HCT116 (cell line): ENCODE data around the gene RAPGEFL1. TPM values are rescaled to one million over a fixed set of nuclear protein-coding genes. Genes with fewer than 3 reads are reported as not detected.

Source experiments
- ATAC-seq: fragments of 200-7000 bp; cut with Tn5 transposase; 2 replicates; pipeline ENCODE4 v1.9.1; 2020; ENCODE audit warnings: mild to moderate bottlenecking, moderate library complexity
- BruUV-seq: library from RNA; stranded (reverse); fragments of 400-500 nt; replicated peaks from 2 replicates; lab custom pipeline; 2021; lab: Mats Ljungman, UMichigan
- CTCF ChIA-PET: fragments of 300-600 bp; sonication (Branson Sonifier 250); formaldehyde crosslinking; loops from one replicate; lab custom pipeline; 2021; ENCODE audit warnings: antibody characterized with exemption; lab: Charles Lee
- POLR2A ChIA-PET: fragments of 300-600, 350-600 bp; sonication (Branson Sonifier 250); formaldehyde crosslinking; loops from one replicate; lab custom pipeline; 2021; ENCODE audit warnings: antibody characterized with exemption; lab: Charles Lee
- RAD21 ChIA-PET, 2 experiments: fragments of 300-600 bp; sonication (Branson Sonifier 250); formaldehyde crosslinking; loops; one replicate each; lab custom pipeline; 2023; ENCODE audit warnings: low total read pairs in 2 of 2; ENCODE audit not compliant: uncharacterized antibody in 2 of 2, unreplicated experiment in 2 of 2, low non-redundant PET in 1 of 2; lab: Charles Lee
- DNase-seq: peaks from one replicate; pipeline ENCODE4 v3.0.0-alpha.2; 2010; ENCODE audit warnings: low read depth, low spot score
- H2AFZ ChIP-seq: fragments of 200-600 bp; shearing (Covaris generic), sonication (generic); 2 replicates; pipeline ENCODE4 v1.6.1; 2017; ENCODE audit warnings: low read depth, mixed run types, mixed read lengths, antibody characterized with exemption, low read length; ENCODE audit not compliant: poor library complexity, severe bottlenecking
- H3K27ac ChIP-seq: 2 replicates; pipeline ENCODE4 v1.5.1; 2012; ENCODE audit warnings: low read depth, low read length
- H3K27me3 ChIP-seq: fragments of 200-600 bp; sonication (generic); 2 replicates; pipeline ENCODE4 v1.6.1; 2016; ENCODE audit warnings: mixed run types, low read length, mixed read lengths; ENCODE audit not compliant: insufficient read depth
- H3K36me3 ChIP-seq, 2 experiments: fragments of 200-500 bp in 1 of 2; fragments of 200-600 bp in 1 of 2; sonication (Bioruptor generic) in 1 of 2; sonication (generic) in 1 of 2; 2 replicates each; pipeline versions ENCODE4 v1.5.1 to v1.6.1; 2014 to 2016; ENCODE audit warnings: low read length in 2 of 2, inconsistent platforms in 1 of 2, mixed read lengths in 1 of 2, mixed run types in 1 of 2; ENCODE audit not compliant: insufficient read depth in 2 of 2, control insufficient read depth in 1 of 2
- H3K4me1 ChIP-seq, 2 experiments: fragments of 200-600 bp in 1 of 2; sonication (generic) in 1 of 2; 2 replicates each; pipeline versions ENCODE4 v1.5.1 to v1.6.1; 2012 to 2017; ENCODE audit warnings: low read length in 2 of 2, inconsistent platforms in 1 of 2, mild to moderate bottlenecking in 1 of 2, mixed read lengths in 1 of 2, mixed run types in 1 of 2, moderate library complexity in 1 of 2; ENCODE audit not compliant: insufficient read depth in 2 of 2, control insufficient read depth in 1 of 2
- H3K4me2 ChIP-seq: fragments of 200-600 bp; sonication (generic); 2 replicates; pipeline ENCODE4 v1.6.1; 2017; ENCODE audit warnings: mixed run types, low read length, mixed read lengths
- H3K4me3 ChIP-seq, 2 experiments: fragments of 200-600 bp in 1 of 2; sonication (generic) in 1 of 2; replicated peaks in 1 of 2; 2 replicates each; pipeline ENCODE4 v1.5.1; 2011 to 2016; ENCODE audit warnings: low read length in 2 of 2, control low read depth in 1 of 2, low read depth in 1 of 2, mild to moderate bottlenecking in 1 of 2, mixed read lengths in 1 of 2, mixed run types in 1 of 2
- H3K79me2 ChIP-seq: fragments of 200-600 bp; sonication (generic); 2 replicates; pipeline ENCODE4 v1.6.1; 2017; ENCODE audit warnings: mild to moderate bottlenecking, mixed run types, low read length, moderate library complexity, mixed read lengths; ENCODE audit not compliant: insufficient read depth
- H3K9ac ChIP-seq: fragments of 200-600 bp; sonication (generic); 2 replicates; pipeline ENCODE4 v1.6.1; 2016; ENCODE audit warnings: low read length, mixed read lengths
- H3K9me2 ChIP-seq: fragments of 200-600 bp; sonication (generic), shearing (Covaris generic); 2 replicates; pipeline ENCODE4 v1.6.1; 2017; ENCODE audit warnings: mixed run types, mild to moderate bottlenecking, moderate library complexity; ENCODE audit not compliant: insufficient read depth
- H3K9me3 ChIP-seq, 2 experiments: fragments of 200-500 bp in 1 of 2; fragments of 200-600 bp in 1 of 2; sonication (Bioruptor generic) in 1 of 2; sonication (generic) in 1 of 2; 2 replicates each; pipeline ENCODE4 v1.6.1; 2014 to 2017; ENCODE audit warnings: low read length in 2 of 2, mixed read lengths in 2 of 2, inconsistent platforms in 1 of 2, low read depth in 1 of 2, mild to moderate bottlenecking in 1 of 2, mixed run types in 1 of 2, moderate library complexity in 1 of 2; ENCODE audit not compliant: control insufficient read depth in 1 of 2, insufficient read depth in 1 of 2
- H4K20me1 ChIP-seq: fragments of 200-600 bp; sonication (generic), shearing (Covaris generic); 2 replicates; pipeline ENCODE4 v1.6.1; 2017; ENCODE audit warnings: mixed run types, mild to moderate bottlenecking, moderate library complexity; ENCODE audit not compliant: insufficient read depth
- CEBPB ChIP-seq: IDR thresholded peaks from 2 replicates; pipeline ENCODE4 v1.6.1; 2012; ENCODE audit warnings: low read depth
- EGR1 ChIP-seq: IDR thresholded peaks from 2 replicates; pipeline ENCODE4 v1.6.1; 2012; ENCODE audit warnings: low read depth
- EZH2 ChIP-seq: fragments of 200-600 bp; sonication (generic); IDR thresholded peaks from 2 replicates; pipeline ENCODE4 v1.6.1; 2017; ENCODE audit warnings: antibody characterized with exemption, mixed run types
- EZH2phosphoT487 ChIP-seq: fragments of 200-600 bp; IDR thresholded peaks from 2 replicates; pipeline ENCODE4 v1.6.1; 2018; ENCODE audit warnings: antibody characterized with exemption, borderline replicate concordance
- POLR2A ChIP-seq: IDR thresholded peaks from 2 replicates; pipeline ENCODE4 v1.7.0; 2011; ENCODE audit warnings: borderline replicate concordance; ENCODE audit not compliant: insufficient read depth, insufficient read length; ENCODE audit errors: extremely low read depth
- RAD21 ChIP-seq: IDR thresholded peaks from 2 replicates; pipeline ENCODE4 v1.6.1; 2012; ENCODE audit warnings: low read depth, mild to moderate bottlenecking
- ZFX ChIP-seq: fragments of 450-650 bp; IDR thresholded peaks from 2 replicates; pipeline ENCODE4 v1.6.1; 2017
- ZNF274 ChIP-seq: fragments of 200-500 bp; sonication (Bioruptor generic); IDR thresholded peaks from 2 replicates; pipeline ENCODE4 v1.6.1; 2014; ENCODE audit warnings: mild to moderate bottlenecking, low read depth, low read length, inconsistent platforms
- intact Hi-C: fragments of 100-400 bp; cut with micrococcal nuclease; formaldehyde crosslinking; loops from 2 replicates; pipeline ENCODE4 v1.10.0; 2022
- total RNA-seq: library from RNA; stranded (reverse); gene quantifications from one replicate; pipeline ENCODE4 v1.2.1, GENCODE V29; 2021; ENCODE audit not compliant: unreplicated experiment
- TF ChIP-seq, protein P1 (sequence below): IDR thresholded peaks from 2 replicates; pipeline ENCODE4 v1.6.1; 2011; ENCODE audit warnings: mild to moderate bottlenecking, low read length, moderate library complexity; ENCODE audit not compliant: insufficient replicate concordance; ENCODE audit errors: extremely low read depth

The RAPGEFL1 gene
- total RNA-seq, 1 experiment from 2014 or later = 9.7 TPM

DNA sequence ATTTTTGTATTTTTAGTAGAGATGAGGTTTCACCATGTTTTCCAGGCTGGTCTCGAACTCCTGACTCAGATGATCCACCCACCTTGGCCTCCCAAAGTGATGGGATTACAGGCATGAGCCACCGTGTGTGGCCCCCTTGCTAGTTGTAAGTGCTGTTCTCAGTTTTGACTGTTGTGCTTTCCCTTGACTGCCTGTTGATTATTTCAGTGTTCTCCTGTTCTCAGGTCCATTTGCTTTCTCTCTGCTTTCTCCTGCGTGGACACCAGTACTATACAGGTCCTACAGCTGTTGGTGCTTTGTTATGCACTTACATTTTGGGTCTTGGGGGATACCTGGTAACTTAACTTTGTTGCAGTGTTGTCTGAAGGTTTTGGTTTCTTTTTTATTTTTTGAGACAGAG, 28.7 kb upstream of the RAPGEFL1 start:
- Histone ChIP-seq H3K79me2 (peaks cover 80% of the 10 kb centered on the region), H4K20me1 (no peaks in the 10 kb centered on the region), H3K36me3 (peaks cover 26 to 46% of the 10 kb centered on the region in 2 experiments), H3K9me3 (no peaks in the 10 kb centered on the region), H3K27ac (no peak overlapping the region), H3K4me1 (no peaks in the 10 kb centered on the region), H3K4me2 (no peak overlapping the region), H3K27me3 (no peaks in the 10 kb centered on the region), H3K4me3 (no peak overlapping the region), H3K9ac (no peak overlapping the region), H3K9me2 (no peaks in the 10 kb centered on the region), H2AFZ (no peak overlapping the region)
- ATAC-seq = no peak
- CTCF ChIA-PET = no interaction called here
- BruUV-seq = no TSS peak
- DNase-seq = no peak
- intact Hi-C loops = no loop called here
- POLR2A ChIA-PET = interaction anchor here (1.6 kb wide), 1 partner anchor 9 kb away, joined by 3 read pairs; no protein-coding TSS in a partner anchor
- RAD21 ChIA-PET = no interaction called here
- TF ChIP-seq CEBPB = no peak

DNA sequence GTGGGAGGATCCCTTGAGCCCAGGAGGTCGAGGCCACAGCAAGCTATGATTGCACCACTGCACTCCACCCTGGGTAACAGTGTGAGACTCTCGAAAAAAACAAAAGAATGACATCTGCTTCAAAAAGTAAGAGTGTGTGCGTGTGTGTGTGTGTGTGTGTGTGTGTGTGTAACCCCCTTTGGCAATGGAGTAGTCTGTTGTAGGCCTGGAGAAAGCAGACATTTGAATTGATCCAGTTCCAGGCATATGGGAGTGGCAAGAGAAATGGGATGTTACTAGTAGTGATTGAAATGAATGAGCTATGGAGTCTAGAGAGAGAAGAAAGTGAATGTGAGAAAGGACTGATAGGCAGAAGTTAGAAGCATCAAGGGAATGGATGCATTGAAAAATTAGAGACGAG, 27.0 kb upstream of the RAPGEFL1 start:
- no TSS peak for BruUV-seq
- H3K9me3 ChIP-seq = no peaks in the 10 kb centered on the region
- DNase-seq = no peak
- H3K36me3 ChIP-seq = peaks cover 30 to 50% of the 10 kb centered on the region in 2 experiments
- ChIA-PET RAD21 (no interaction called here), POLR2A (no interaction called here), CTCF (no interaction called here)
- no peak overlapping the region for H2AFZ ChIP-seq
- no peak overlapping the region for H3K9ac ChIP-seq
- no peaks in the 10 kb centered on the region for H3K9me2 ChIP-seq
- no peak for TF ChIP-seq EZH2phosphoT487
- no peak for TF ChIP-seq EGR1
- TF ChIP-seq RAD21 = no peak
- TF ChIP-seq, protein P1, sequence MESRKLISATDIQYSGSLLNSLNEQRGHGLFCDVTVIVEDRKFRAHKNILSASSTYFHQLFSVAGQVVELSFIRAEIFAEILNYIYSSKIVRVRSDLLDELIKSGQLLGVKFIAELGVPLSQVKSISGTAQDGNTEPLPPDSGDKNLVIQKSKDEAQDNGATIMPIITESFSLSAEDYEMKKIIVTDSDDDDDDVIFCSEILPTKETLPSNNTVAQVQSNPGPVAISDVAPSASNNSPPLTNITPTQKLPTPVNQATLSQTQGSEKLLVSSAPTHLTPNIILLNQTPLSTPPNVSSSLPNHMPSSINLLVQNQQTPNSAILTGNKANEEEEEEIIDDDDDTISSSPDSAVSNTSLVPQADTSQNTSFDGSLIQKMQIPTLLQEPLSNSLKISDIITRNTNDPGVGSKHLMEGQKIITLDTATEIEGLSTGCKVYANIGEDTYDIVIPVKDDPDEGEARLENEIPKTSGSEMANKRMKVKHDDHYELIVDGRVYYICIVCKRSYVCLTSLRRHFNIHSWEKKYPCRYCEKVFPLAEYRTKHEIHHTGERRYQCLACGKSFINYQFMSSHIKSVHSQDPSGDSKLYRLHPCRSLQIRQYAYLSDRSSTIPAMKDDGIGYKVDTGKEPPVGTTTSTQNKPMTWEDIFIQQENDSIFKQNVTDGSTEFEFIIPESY = no peak
- TF ChIP-seq POLR2A = no peak
- TF ChIP-seq ZNF274 = no peak
- TF ChIP-seq EZH2 = no peak
- TF ChIP-seq ZFX = no peak
- H4K20me1 ChIP-seq = no peaks in the 10 kb centered on the region
- H3K4me2 ChIP-seq = no peak overlapping the region
- intact Hi-C loops = no loop called here
- H3K4me3 ChIP-seq = no peak overlapping the region
- peaks cover 93% of the 10 kb centered on the region for H3K79me2 ChIP-seq
- no peak for ATAC-seq
- H3K27ac ChIP-seq = no peak overlapping the region
- no peaks in the 10 kb centered on the region for H3K4me1 ChIP-seq
- H3K27me3 ChIP-seq = no peaks in the 10 kb centered on the region
